GM23248 (cell line): ENCODE measurements around the gene FRS2.

ENCODE experiments used
- EZH2 ChIP-seq: fragments of 200-600 bp; sonication (generic); IDR thresholded peaks from 2 replicates; pipeline ENCODE4 v1.6.1; 2018; ENCODE audit warnings: antibody characterized with exemption, mild to moderate bottlenecking; ENCODE audit not compliant: insufficient read depth, poor library complexity, severe bottlenecking
- EZH2phosphoT487 ChIP-seq: fragments of 200-600 bp; sonication (generic); IDR thresholded peaks from 2 replicates; pipeline ENCODE4 v1.6.1; 2018; ENCODE audit warnings: antibody characterized with exemption, moderate library complexity, mild to moderate bottlenecking, low read depth; ENCODE audit not compliant: insufficient read depth

DNA sequence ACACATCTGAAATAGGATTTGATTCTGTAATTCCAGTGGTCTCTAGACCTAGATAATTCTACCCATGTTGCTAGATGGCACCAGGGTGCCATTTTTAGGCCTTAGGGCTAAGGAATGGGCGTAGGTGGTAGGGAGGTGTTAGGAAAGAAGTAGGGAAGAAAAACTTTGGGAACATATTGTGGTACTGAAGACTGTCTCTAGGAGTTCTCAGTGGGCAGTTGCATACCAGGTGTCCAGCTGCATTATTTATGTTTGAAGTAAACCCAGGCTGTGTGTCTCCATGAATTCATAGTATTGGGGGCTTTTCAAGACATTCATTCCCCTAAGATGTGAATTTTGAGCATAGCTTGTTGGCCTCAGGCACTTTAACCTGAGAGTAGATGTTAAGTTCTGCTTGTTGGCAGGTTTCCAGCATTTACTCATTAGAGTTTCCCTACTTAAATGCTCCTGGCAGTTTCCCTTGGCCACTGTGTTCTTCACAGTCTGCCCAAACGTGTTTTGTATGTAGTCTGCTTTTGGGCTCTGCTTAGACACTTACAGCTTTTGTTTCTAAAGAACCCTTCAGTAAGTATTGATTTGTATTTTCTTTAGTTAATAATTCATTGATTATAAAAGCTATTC lies 83.5 kb downstream of the FRS2 start:
- no peak for TF ChIP-seq EZH2phosphoT487
- TF ChIP-seq EZH2 = no peak
